Measurements from ENCODE around the gene TSPAN15. TPM values are rescaled to one million over a fixed set of nuclear protein-coding genes. Genes with fewer than 3 reads are reported as not detected.

Gene TSPAN15
- 10 to 100 TPM in 1 of 2 donors, 1 to 10 TPM in 1; 4.9 to 12.7 TPM for total RNA-seq

DNA sequence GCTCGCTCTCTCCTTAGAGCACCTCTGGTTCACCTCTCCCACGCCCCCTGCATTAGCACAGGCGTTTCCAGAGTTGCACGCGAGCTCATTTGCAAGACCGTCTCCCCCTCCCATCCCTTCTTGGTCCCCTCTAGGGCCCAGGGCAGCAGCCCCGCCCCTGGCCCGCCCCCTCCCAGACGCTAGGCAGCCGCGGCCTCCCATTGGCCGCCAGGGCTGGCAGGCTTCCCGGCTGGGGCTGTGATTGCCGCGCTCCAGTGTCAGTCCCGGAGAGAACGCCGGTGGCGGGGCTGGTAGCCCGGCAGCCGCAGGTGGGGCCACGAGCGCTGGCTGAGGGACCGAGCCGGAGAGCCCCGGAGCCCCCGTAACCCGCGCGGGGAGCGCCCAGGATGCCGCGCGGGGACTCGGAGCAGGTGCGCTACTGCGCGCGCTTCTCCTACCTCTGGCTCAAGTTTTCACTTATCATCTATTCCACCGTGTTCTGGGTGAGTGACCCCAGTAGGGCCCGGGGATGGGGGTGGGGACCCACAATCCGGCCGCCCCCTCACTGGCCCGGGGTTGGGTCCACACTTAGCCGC is at the start of gene TSPAN15:
Gene TSPAN15 (plus strand): TSS at position 257 of the 575 bp plus-strand sequence. CDS start 130 bp downstream, at position 387.
- Mint-ChIP-seq H3K27ac (no peak within 1 kb of the TSS), H3K4me1 (peaks cover 20% of the 10 kb centered on the region), H3K36me3 (ENCODE audit: low read depth) (no peaks in the 10 kb centered on the region), H3K9me3 (no peaks in the 10 kb centered on the region), H3K4me3 (peak within 1 kb of the TSS; percentile 70), H3K27me3 (no peaks in the 10 kb centered on the region)
- ATAC-seq (replicated peaks) = peak; percentile 94

DNA sequence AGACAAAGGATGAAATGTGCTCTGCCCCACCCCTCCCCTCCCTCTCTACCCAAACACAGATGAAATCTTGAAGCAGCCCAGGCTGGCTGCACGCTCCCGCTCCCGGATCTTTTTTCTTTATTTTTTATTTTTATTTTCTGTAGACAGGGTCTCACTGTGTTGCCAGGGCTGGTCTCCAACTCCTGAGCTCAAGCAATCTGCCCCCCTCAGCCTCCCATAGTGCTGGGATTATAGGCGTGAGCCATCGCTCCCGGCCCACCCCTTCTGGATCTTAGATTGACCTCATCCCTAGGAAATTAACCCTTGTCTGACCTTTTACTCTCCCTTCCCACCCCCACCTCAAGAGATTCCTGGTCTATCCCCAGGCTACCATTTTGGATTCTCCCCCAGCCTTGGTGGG is 48.9 kb upstream of the TSPAN15 start:
- Mint-ChIP-seq H3K4me3 (no peak overlapping the region), H3K27me3 (no peaks in the 10 kb centered on the region), H3K4me1 (peaks cover 6% of the 10 kb centered on the region), H3K27ac (peak overlapping the region; percentile 29), H3K9me3 (no peaks in the 10 kb centered on the region), H3K36me3 (ENCODE audit: low read depth) (peaks cover 73% of the 10 kb centered on the region)
- ATAC-seq (replicated peaks) = no peak

- peaks cover 6% of the 10 kb centered on the region for H3K4me1 Mint-ChIP-seq
Observed at GRCh38 chr10:69403066-69403465, 48.2 kb upstream of the TSPAN15 start.

DNA sequence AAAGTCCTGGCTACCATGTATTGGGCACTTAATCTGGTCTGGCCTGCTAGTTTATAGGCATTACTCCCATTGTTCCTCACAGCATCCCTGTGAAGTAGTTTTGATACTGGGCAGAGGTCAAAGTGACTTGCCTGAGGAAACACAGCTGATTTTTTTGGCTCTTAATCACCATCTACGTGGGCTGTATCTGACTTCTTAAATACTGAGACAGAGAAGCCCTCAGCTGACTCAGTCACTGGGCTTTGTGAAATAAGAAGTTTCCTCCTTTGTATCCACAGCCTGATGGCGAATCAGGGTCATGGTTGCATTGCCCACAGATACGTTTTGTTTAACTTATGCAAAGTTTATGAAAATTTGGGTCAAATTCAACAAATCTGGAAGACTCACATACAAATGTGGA is 47.7 kb upstream of the TSPAN15 start:
- no peak overlapping the region for H3K4me3 Mint-ChIP-seq
- peak; percentile 11 for ATAC-seq (replicated peaks)
- H3K36me3 Mint-ChIP-seq (ENCODE audit: low read depth) = peaks cover 61% of the 10 kb centered on the region

More at GRCh38 chr10:69403066-69403465, 48.2 kb upstream of the TSPAN15 start:
- H3K27me3 Mint-ChIP-seq = no peaks in the 10 kb centered on the region
- no peak for ATAC-seq (replicated peaks)
- H3K4me3 Mint-ChIP-seq = no peak overlapping the region
- H3K36me3 Mint-ChIP-seq (ENCODE audit: low read depth) = peaks cover 66% of the 10 kb centered on the region
- no peaks in the 10 kb centered on the region for H3K9me3 Mint-ChIP-seq
- H3K27ac Mint-ChIP-seq = peak overlapping the region; percentile 29

GRCh38 chr10:69404786-69405185 is 46.5 kb upstream of the TSPAN15 start:
- Mint-ChIP-seq H3K9me3 (no peaks in the 10 kb centered on the region), H3K36me3 (ENCODE audit: low read depth) (peaks cover 49% of the 10 kb centered on the region), H3K27ac (peak overlapping the region; percentile 79), H3K4me3 (no peak overlapping the region), H3K27me3 (no peaks in the 10 kb centered on the region), H3K4me1 (peaks cover 14% of the 10 kb centered on the region)
- no peak for ATAC-seq (replicated peaks)

More for the DNA sequence above, 47.7 kb upstream of the TSPAN15 start:
- Mint-ChIP-seq H3K27me3 (no peaks in the 10 kb centered on the region), H3K4me1 (peaks cover 9% of the 10 kb centered on the region), H3K27ac (peak overlapping the region; percentile 29), H3K9me3 (no peaks in the 10 kb centered on the region)

- Mint-ChIP-seq H3K27ac (peak overlapping the region; percentile 79), H3K27me3 (no peaks in the 10 kb centered on the region), H3K36me3 (ENCODE audit: low read depth) (peaks cover 44% of the 10 kb centered on the region), H3K4me1 (peaks cover 14% of the 10 kb centered on the region), H3K4me3 (no peak overlapping the region), H3K9me3 (no peaks in the 10 kb centered on the region)
- ATAC-seq (replicated peaks) = no peak
Observed at GRCh38 chr10:69405221-69405620, 46.0 kb upstream of the TSPAN15 start.

- no peaks in the 10 kb centered on the region for H3K27me3 Mint-ChIP-seq
- H3K4me1 Mint-ChIP-seq = peaks cover 14% of the 10 kb centered on the region
- ATAC-seq (replicated peaks) = no peak
- peak overlapping the region; percentile 79 for H3K27ac Mint-ChIP-seq
- no peaks in the 10 kb centered on the region for H3K9me3 Mint-ChIP-seq
- H3K36me3 Mint-ChIP-seq (ENCODE audit: low read depth) = peaks cover 33% of the 10 kb centered on the region
- H3K4me3 Mint-ChIP-seq = no peak overlapping the region
Observed at GRCh38 chr10:69406302-69406811, 44.9 kb upstream of the TSPAN15 start.

GRCh38 chr10:69406816-69407580 is 44.3 kb upstream of the TSPAN15 start:
- no peak for ATAC-seq (replicated peaks)
- Mint-ChIP-seq H3K36me3 (ENCODE audit: low read depth) (peaks cover 27% of the 10 kb centered on the region), H3K4me3 (no peak overlapping the region), H3K27ac (peak overlapping the region; percentile 79), H3K27me3 (no peaks in the 10 kb centered on the region), H3K9me3 (no peaks in the 10 kb centered on the region), H3K4me1 (peaks cover 14% of the 10 kb centered on the region)

- Mint-ChIP-seq H3K4me1 (peaks cover 14% of the 10 kb centered on the region), H3K27ac (peak overlapping the region; percentile 79), H3K4me3 (peak overlapping the region; percentile 72), H3K27me3 (no peaks in the 10 kb centered on the region), H3K9me3 (no peaks in the 10 kb centered on the region), H3K36me3 (ENCODE audit: low read depth) (peaks cover 19% of the 10 kb centered on the region)
- no peak for ATAC-seq (replicated peaks)
Observed at GRCh38 chr10:69407621-69408301, 43.5 kb upstream of the TSPAN15 start.

DNA sequence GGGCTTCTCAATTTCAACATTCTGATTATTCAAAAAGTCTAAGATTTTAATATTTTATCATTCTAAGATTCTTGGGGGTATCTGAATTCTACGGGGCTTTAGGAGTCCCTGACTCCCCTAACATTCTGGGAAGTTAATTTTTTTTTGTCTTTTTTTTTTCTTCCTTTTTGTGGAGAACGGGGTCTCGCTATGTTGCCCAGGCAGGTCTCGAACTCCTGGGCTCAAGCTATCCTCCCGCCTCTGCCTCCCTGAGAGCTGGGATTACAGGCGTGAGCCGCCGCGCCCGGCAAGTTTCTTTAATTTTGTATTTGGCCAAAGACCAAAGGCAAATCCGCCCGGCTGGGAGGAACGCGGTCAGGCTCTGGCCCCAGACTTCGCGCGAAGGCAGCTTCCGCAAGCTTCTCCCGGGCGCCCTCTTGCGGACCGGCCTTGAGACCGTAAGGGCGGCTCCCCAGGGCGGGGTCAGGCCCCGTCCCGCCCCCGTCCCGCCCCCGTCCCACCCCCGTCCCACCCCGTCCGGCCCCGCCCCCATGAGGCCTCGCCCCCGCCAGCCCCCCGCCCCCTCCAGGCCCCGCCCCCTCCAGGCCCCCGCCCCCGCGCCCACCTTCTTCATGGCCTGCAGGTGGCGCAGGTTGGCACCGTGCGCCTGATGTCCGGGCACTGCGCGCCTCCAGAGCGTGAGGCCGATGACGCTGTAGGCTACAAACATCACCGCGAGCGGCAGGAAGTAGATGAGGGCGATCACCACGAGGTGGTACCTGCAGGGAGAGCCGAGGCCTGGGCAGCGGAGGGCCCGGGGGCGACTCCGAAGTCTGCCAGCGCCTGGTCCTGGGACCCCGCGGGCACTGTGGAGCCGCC is 42.7 kb upstream of the TSPAN15 start:
- Mint-ChIP-seq H3K27me3 (no peaks in the 10 kb centered on the region), H3K27ac (peak overlapping the region; percentile 79), H3K9me3 (no peaks in the 10 kb centered on the region), H3K4me1 (peaks cover 14% of the 10 kb centered on the region), H3K36me3 (ENCODE audit: low read depth) (peaks cover 11% of the 10 kb centered on the region), H3K4me3 (peak overlapping the region; percentile 72)
- ATAC-seq (replicated peaks) = peak; percentile 94

DNA sequence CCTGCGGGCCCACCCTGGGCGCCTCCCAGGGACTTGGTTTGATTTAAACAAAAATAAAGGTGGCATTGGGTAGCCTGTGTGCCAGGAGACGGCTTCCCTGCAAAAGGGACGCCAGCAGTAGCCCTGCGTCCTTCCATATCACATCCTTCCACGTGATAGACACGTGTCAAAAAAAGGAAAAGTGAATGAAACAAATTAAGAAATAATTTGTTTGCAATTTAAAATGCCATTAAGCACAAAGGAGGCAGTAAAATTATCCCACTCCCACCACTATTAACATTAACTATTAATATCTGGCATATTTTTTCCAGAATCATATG is 42.1 kb upstream of the TSPAN15 start:
- peak overlapping the region; percentile 72 for H3K4me3 Mint-ChIP-seq
- H3K27me3 Mint-ChIP-seq = no peaks in the 10 kb centered on the region
- peaks cover 14% of the 10 kb centered on the region for H3K4me1 Mint-ChIP-seq
- no peaks in the 10 kb centered on the region for H3K9me3 Mint-ChIP-seq
- no peak for ATAC-seq (replicated peaks)
- H3K27ac Mint-ChIP-seq = peak overlapping the region; percentile 79
- H3K36me3 Mint-ChIP-seq (ENCODE audit: low read depth) = peaks cover 5% of the 10 kb centered on the region

DNA sequence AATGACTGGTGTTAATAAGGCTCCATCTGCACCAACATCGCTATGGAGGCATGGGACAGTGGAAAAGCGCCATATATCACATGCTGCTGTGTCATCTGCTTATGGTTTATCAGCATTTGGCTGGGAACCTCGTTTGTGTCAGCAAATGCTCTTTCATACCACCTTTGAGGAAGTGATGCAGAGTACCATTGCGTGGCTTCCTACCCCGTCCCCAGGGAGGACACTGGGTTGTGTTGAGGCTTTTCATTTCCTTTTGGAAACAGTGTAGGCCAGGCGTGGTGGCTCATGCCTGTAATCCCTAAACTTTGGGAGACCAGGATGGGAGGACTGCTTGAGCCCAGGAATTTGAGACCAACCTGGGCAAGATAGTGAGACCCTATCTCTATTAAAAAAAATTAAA is 41.3 kb upstream of the TSPAN15 start:
- no peaks in the 10 kb centered on the region for H3K27me3 Mint-ChIP-seq
- no peak overlapping the region for H3K27ac Mint-ChIP-seq
- no peak for ATAC-seq (replicated peaks)
- no peak overlapping the region for H3K4me3 Mint-ChIP-seq
- no peaks in the 10 kb centered on the region for H3K36me3 Mint-ChIP-seq (ENCODE audit: low read depth)
- peaks cover 14% of the 10 kb centered on the region for H3K4me1 Mint-ChIP-seq
- H3K9me3 Mint-ChIP-seq = no peaks in the 10 kb centered on the region

DNA sequence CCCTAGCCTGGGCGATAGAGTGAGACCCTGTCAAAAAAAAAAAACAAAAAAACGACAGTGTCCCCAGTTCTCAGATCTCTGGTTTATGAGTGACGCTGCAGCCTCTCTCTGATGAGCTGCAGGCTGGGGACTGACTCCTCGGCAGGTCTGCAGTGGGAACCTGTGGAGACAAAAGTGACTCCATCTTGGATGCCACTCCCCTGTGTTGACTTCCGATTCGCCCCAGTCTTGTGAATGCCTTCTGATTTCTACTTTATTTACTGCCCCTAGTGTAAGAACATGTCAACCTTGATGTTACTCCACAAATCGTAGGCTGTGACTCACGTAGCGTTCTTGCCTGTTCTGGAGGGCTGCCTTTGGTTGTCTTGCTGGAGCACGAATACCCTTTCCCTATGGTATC is 40.8 kb upstream of the TSPAN15 start:
- Mint-ChIP-seq H3K9me3 (no peaks in the 10 kb centered on the region), H3K36me3 (ENCODE audit: low read depth) (no peaks in the 10 kb centered on the region), H3K4me1 (peaks cover 14% of the 10 kb centered on the region), H3K27me3 (no peaks in the 10 kb centered on the region), H3K4me3 (no peak overlapping the region), H3K27ac (no peak overlapping the region)
- no peak for ATAC-seq (replicated peaks)

DNA sequence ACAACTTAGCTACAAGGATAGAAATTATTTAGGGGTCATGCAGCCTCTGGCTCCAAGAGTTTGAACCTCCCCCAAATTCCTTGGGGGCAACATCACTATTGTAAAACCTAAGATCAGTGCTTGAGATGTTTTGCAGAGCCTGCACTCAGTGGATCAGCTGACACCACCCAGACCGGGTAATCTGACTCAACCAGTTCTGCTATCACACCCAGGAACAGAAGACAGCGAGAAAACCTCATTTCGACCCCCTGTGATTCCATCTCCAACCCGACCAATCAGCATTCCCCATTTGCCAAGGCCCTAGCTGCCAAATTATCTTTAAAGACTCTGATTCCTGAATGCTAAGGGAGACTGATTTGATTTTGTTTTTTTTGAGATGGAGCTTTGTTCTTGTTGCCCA is 39.8 kb upstream of the TSPAN15 start:
- Mint-ChIP-seq H3K27ac (no peak overlapping the region), H3K4me1 (peaks cover 13% of the 10 kb centered on the region), H3K9me3 (no peaks in the 10 kb centered on the region), H3K27me3 (no peaks in the 10 kb centered on the region), H3K4me3 (no peak overlapping the region), H3K36me3 (ENCODE audit: low read depth) (no peaks in the 10 kb centered on the region)
- no peak for ATAC-seq (replicated peaks)

All from activated T-helper 17 cell treated with anti-CD3 and anti-CD28 coated beads, Interleukin-2, amount 50 U/mL, for 72 hours (primary cell).